GM03348 (cell line): ENCODE results near the gene IFIT3.
"Not testable (repeated sequence)": the region's sequence is repeated elsewhere in the genome, so short reads cannot be mapped to it uniquely, and the experiment has no call there.

ENCODE experiments used
- DNase-seq: peaks from one replicate; pipeline ENCODE4 v3.0.0; 2012; ENCODE audit warnings: low spot score

The IFIT3 gene

GRCh38 chr10:89327803-89328441 is at the start of gene IFIT3:
Gene IFIT3, plus strand, starts transcription at chr10:89327997. Its CDS starts 77 bp downstream, at chr10:89328074.
- DNase-seq, result peak; percentile 91

GRCh38 chr10:89278034-89278535 is 49.7 kb upstream of the IFIT3 start:
- DNase-seq, result peak; percentile 73

GRCh38 chr10:89278900-89279392 is 48.9 kb upstream of the IFIT3 start:
- DNase-seq, result no peak

- DNase-seq, result no peak
Observed at GRCh38 chr10:89279421-89279869, 48.4 kb upstream of the IFIT3 start.

GRCh38 chr10:89280508-89280907 is 47.3 kb upstream of the IFIT3 start:
- DNase-seq, result peak; percentile 37

GRCh38 chr10:89281606-89282395 is 46.0 kb upstream of the IFIT3 start:
- DNase-seq, result no peak

- DNase-seq, result peak; percentile 43
Observed at GRCh38 chr10:89283025-89283935, 44.5 kb upstream of the IFIT3 start.

- DNase-seq, result peak; percentile 80
Observed at GRCh38 chr10:89283936-89284475, 43.8 kb upstream of the IFIT3 start.

GRCh38 chr10:89284711-89285110 is 43.1 kb upstream of the IFIT3 start:
- DNase-seq, result not testable (repeated sequence)

- not testable (repeated sequence) for DNase-seq
Observed at GRCh38 chr10:89285303-89285702, 42.5 kb upstream of the IFIT3 start.

GRCh38 chr10:89294721-89295239 is 33.0 kb upstream of the IFIT3 start:
- DNase-seq, result no peak

GRCh38 chr10:89295597-89295996 is 32.2 kb upstream of the IFIT3 start:
- DNase-seq, result peak; percentile 74

- DNase-seq, result peak; percentile 49
Observed at GRCh38 chr10:89296220-89296648, 31.6 kb upstream of the IFIT3 start.

- DNase-seq, result no peak
Observed at GRCh38 chr10:89297356-89297755, 30.4 kb upstream of the IFIT3 start.

- DNase-seq, result no peak
Observed at GRCh38 chr10:89297791-89298190, 30.0 kb upstream of the IFIT3 start.

GRCh38 chr10:89299031-89299430 is 28.8 kb upstream of the IFIT3 start:
- no peak for DNase-seq

GRCh38 chr10:89301232-89301631 is 26.6 kb upstream of the IFIT3 start:
- DNase-seq, result peak; percentile 26

GRCh38 chr10:89301721-89302445 is 25.9 kb upstream of the IFIT3 start, which contains the start of gene IFIT2:
Gene IFIT2, plus strand, starts transcription at chr10:89302046. Its CDS starts 78 bp downstream, at chr10:89302124.
- peak; percentile 50 for DNase-seq

- no peak for DNase-seq
Observed at GRCh38 chr10:89302625-89303024, 25.2 kb upstream of the IFIT3 start.

- no peak for DNase-seq
Observed at GRCh38 chr10:89303161-89303560, 24.6 kb upstream of the IFIT3 start.
